NCI-H345 treated with DMSO at 0.1 percent for 48 hours (cell line): ENCODE results near the gene RABL6.
"Not testable (repeated sequence)": the region's sequence is repeated elsewhere in the genome, so short reads cannot be mapped to it uniquely, and the experiment has no call there.

Experiments
- DNase-seq: peaks from one replicate; lab custom pipeline; 2025; ENCODE audit not compliant: unreplicated experiment; lab: John Stamatoyannopoulos, UW

Gene RABL6

DNA sequence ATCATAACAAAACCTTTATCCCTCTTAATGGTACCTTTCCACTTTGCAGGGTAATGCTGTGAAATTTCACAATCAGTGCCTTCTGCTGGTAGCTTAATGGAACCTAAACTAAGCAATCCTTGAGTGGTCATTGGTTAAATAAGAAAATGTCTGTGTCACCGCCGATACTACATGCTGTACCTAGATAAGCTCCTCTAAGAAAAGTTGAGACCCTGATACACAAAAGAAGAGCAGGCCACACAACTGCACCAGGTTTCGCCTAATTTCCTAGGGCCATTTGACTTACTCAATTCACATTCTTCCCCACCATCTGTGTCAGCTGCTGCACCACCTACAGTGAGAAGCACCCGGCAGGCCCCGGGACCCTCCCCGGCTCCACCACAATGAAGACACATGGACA lies 67.4 kb downstream of the RABL6 start:
- DNase-seq: no peak

DNA sequence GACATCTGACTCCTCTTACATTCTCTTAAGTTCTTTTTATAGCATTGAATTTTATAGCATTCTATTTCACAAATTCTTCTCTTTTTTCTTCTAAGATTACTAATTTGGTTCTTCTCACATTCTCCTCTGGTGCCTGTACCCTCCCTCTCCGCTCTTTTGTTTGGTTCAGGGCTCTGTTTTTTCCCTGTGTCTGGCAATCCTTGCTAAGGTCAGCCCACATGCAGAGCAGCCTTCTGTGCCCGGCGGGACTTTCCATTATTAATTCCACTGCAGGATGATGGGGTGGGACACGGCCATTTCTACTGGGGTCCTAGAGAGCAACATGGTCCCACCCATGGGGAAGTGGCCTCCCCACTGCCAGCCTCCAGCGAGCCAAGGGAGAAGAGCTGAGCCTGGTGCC lies 68.7 kb downstream of the RABL6 start:
- DNase-seq: no peak

DNA sequence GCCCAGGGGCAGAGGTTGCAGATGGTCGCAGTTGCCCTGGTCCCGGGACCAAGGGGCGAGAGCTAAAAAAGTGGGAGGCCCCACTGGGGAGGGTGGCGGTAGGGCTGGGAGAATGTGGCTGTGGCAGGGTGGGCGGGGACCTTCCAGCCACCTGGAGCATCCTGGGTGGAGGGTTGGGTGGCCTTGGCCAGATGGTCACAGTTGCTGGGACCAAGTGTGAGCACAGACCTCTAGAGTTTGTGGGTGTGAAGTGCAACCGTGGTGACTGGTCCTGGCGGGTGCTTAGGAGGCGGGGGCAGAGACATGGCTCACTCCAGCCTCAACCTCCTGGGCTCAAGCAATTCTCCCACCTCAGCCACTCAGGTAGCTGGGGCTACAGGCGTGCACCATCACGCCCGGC lies 72.9 kb downstream of the RABL6 start:
- no peak for DNase-seq

DNA sequence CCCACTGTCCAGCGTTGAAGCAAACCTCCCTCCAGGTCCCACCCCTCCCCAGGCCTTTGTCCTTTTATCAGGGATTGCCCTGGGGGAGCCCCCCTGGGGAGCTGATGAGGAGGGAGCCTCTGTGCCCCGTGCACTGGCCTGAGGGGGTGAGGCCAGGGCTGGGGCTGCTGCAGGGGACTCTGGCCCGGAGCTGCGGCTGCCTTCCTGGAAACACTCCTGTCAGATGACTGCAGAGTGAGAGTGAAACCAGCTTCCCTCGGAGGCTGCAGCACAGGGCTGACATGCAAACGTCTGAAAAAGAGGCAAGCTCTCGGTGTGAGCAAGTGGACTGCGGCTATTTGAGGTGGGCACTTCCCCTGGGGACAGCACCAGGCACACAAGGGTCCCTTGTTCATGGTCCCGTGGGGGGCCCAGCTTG lies 74.0 kb downstream of the RABL6 start:
- no peak for DNase-seq

DNA sequence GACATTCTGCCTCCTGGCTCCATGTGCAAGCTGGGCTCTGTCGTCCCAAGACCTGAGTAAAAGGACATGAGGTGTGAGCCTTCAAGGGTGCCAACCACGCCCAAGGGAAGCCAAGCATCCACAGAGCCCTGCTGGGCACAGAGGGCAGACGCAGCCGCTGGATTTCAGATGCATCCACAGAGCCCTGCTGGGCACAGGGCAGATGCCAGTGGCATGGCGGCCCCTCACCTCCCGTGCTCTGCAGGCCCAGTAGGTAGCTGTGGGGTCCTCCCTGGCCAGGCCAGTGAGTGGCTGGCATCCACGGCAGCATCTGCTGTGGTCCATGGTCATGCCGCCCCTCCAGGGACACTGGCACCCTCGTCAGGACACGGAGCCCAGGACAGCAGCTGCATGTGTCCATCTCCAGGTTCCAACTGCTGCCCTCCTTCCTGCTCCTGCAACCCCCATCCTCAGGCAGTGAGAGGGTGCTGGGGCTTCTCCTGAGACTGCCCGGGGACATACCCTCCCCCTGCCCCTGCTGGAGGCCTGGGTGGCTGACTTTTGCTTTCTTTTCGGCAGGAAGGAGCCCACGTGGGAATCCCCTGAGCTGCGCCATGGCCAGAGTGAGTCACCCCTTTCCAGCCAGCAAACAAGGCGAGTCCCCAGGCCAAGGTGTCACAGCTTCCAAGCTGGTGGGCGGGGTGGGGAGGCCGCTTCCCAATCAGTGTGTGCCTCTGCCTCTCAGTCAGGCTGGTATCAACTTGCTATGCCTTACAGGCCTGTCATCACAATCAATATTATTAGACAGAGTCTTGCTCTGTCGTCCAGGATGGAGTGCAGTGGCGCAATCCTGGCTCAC lies 74.6 kb downstream of the RABL6 start:
- no peak for DNase-seq

DNA sequence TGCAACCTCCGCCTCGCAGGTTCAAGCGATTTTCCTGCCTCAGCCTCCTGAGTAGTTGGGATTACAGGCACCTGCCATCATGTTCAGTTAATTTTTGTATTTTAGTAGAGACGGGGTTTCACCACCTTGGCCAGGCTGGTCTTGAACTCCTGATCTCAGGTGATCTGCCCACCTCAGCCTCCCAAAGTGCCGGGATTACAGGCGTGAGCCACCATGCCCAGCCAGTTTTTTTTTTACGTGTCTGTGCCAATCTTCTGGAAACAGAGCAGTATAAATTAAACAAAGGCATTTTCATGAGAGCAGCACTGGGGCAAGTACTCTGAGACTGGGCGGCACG lies 75.2 kb downstream of the RABL6 start:
- not testable (repeated sequence) for DNase-seq

DNA sequence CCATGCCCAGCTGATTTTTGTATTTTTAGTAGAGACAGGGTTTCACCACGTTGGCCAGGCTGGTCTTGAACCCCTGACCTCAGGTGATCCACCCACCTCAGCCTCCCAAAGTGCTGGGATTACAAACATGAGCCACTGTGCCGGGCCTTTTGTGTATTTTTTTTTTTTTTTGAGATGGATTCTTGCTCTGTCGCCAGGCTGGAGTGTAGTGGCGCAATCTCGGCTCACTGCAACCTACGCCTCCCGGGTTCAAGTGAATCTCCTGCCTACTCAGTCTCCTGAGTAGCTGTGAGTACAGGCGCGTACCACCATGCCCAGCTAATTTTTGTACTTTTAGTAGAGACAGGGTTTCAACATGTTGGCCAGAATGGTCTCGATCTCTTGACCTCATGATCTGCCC lies 75.9 kb downstream of the RABL6 start:
- DNase-seq: not testable (repeated sequence)

DNA sequence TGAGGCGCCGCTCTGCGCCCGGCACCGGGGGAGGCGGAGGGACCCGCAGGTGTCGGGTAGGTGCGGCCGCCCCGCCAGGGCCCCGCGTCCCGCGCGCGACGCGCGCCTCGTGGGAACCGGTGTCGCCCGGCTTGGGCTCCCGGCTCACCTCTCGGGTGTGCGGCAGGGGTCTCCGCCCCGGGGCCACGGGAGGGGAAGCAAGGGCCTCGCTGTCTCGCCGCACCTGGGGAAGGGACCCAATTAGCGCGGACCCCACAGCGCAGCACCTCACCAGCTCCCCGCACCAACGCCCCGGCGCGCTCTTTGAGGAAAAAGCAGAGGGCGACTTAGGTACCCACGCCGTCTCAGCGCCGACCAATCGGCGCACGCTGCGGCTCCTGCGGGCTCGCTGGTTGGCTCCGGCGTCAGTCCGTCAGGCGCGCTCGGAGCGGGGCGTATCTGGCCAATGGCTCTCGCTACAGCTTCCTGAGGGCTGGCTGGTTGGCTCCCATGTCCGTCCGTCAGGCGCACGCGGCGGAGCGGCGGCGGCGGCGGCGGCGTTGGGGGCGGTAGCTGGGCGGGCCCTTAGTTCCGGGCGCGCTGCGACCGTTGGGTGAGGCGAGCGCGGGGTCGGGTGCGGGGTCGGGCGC lies 78.3 kb downstream of the RABL6 start, which contains the start of gene TRAF2:
Gene TRAF2, plus strand, starts transcription at position 567 of the 629 bp plus-strand sequence. CDS start 12,225 bp downstream, outside the sequence.
- DNase-seq: peak; percentile 87

DNA sequence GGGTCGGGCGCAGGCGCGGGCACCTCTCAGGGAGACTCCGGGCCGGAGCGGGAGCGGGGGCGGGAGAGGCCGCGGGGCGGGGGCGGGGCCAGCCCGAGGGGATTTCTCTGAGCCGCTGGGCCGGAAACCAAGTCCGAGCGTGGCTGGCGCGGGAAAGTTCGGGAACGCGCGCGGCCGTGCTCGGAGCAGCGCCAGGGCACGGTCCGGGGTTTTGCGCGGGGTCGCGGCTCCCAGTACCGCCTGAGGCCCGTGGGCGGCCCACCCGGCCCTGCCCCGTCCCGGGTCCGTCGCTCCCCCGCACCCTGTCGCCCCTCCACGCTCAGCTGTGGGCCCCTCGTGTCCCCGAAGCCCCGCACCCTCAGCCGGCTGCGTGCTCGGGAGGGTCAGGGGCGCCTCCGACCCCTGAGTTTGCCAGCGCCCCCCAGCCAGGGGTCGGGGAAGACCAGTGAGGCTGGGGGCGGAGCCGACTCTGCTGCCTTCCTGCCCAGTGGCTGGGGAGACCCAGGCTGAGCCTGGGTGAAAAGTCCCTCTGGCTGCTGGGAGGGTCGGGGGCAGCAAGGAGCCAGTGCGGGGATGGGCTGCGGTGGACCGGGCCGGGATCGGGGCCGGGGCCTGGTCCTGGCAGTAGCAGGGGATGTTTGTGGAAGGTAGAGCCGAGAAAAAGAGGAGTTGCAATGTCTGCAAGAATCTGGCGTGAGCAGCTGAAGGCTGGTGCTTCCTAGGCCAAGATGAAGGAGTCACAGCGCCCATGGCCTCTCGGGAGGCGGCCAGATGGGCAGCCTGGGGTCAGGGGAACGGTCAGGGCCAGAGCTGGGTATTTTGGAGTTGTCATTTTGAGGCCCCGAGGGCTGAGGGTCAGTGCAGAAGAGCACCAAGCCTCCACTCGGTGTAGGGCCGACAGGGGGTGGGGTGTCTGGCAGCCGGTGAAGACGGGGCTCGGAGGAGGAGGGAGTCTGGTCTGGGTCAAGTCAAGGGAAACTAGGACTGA lies 79.2 kb downstream of the RABL6 start:
- no peak for DNase-seq

DNA sequence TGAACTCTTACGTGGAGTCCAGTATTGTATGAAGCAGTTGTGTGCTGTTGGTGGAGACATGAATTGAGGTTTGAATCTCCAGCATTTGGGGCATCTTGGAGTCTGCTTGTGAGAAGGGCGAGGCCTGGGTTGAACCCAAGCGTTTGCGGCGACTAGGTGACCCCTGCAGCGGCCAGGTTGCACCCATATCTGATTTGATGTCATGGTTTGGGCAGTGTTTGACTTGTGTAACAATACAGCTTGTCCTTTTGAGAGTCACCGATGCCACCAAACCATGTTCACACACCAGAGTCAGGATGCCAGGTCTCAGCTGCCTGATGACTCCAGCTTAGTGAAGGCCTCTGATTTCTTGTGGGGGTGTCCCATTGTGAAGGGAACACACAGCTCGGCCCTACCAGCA lies 80.7 kb downstream of the RABL6 start:
- no peak for DNase-seq

DNA sequence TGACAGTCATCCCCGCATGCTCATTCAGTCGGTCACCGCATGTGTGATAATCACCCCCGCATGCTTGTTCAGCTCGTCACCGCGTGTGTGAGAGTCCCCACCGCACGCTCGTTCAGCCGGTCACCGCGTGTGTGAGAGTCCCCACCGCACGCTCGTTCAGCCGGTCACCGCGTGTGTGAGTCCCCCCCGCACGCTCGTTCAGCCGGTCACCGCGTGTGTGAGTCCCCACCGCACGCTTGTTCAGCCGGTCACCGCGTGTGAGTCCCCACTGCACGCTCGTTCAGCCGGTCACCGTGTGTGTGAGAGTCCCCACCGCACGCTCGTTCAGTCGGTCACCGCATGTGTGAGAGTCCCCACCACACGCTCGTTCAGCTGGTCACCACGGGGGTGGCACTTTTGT lies 82.1 kb downstream of the RABL6 start:
- no peak for DNase-seq

DNA sequence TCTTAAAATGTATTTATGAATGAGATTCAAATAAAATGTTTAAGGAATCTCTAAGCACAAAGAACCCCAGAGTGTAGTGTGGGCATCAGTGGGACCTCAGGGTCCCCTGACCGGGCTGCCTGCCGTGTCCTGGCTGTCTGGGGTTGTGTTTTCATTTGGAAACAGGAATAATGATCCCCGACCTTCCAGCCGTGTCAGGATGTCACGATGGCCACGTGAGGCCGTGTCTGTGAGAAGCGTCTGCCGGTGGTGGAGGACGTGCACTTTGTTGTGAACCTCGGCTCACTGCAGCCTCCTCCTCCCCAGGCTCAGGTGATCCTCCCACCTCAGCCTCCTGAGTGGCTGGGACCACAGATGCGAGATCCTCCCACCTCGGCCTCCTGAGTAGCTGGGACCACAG lies 82.9 kb downstream of the RABL6 start:
- no peak for DNase-seq
